Measurements from ENCODE around the gene EFNA5.

- TF ChIP-seq SP1 (IDR thresholded peaks at IDR 0.05; ENCODE audit: low read depth, low read length) (no peak), SMC3 (IDR thresholded peaks at IDR 0.05; ENCODE audit: borderline replicate concordance, low read length) (no peak), CBFB (IDR thresholded peaks at IDR 0.05; ENCODE audit: low read depth) (no peak), HDAC2 (IDR thresholded peaks at IDR 0.05) (no peak), SMAD1 (IDR thresholded peaks at IDR 0.05; ENCODE audit: low read depth, partially characterized antibody) (no peak), SIN3A (IDR thresholded peaks at IDR 0.05; ENCODE audit: low read depth, low read length) (no peak)
- TF ChIP-seq, protein P1, sequence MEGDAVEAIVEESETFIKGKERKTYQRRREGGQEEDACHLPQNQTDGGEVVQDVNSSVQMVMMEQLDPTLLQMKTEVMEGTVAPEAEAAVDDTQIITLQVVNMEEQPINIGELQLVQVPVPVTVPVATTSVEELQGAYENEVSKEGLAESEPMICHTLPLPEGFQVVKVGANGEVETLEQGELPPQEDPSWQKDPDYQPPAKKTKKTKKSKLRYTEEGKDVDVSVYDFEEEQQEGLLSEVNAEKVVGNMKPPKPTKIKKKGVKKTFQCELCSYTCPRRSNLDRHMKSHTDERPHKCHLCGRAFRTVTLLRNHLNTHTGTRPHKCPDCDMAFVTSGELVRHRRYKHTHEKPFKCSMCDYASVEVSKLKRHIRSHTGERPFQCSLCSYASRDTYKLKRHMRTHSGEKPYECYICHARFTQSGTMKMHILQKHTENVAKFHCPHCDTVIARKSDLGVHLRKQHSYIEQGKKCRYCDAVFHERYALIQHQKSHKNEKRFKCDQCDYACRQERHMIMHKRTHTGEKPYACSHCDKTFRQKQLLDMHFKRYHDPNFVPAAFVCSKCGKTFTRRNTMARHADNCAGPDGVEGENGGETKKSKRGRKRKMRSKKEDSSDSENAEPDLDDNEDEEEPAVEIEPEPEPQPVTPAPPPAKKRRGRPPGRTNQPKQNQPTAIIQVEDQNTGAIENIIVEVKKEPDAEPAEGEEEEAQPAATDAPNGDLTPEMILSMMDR (IDR thresholded peaks at IDR 0.05 in 2 of 3, conservative IDR thresholded peaks at IDR 0.05 in 1 of 3; ENCODE audit: control insufficient read depth in 2 of 3, extremely low read depth in 1 of 3, insufficient read depth in 1 of 3, low read depth in 3 of 3, low read length in 3 of 3), result no peak
These were observed 67.8 kb downstream of the EFNA5 start for GRCh38 chr5:107602896-107603295.
